HEK293 (cell line): ENCODE data around the gene ACIN1.

Experiments
- CTCF ChIA-PET: fragments of 350-600 bp; formaldehyde crosslinking; extraction: SDS; loops from one replicate; lab custom pipeline; 2021; ENCODE audit warnings: antibody characterized with exemption; lab: Yijun Ruan, JAX
- POLR2A ChIA-PET: fragments of 300-600 bp; formaldehyde crosslinking; extraction: SDS; loops from one replicate; lab custom pipeline; 2020; ENCODE audit warnings: antibody characterized with exemption, inconsistent platforms; lab: Yijun Ruan, JAX
- H3K27ac ChIP-seq: fragments of 200-500 bp; sonication (Bioruptor generic); 2 replicates; pipeline ENCODE4 v1.5.1; 2014; ENCODE audit warnings: low read depth, low read length, control low read depth, inconsistent platforms; ENCODE audit errors: extremely low read depth
- H3K36me3 ChIP-seq, 2 experiments: fragments of 200-500 bp in 1 of 2; sonication (Bioruptor generic) in 1 of 2; 1 replicate in 1 of 2; 2 replicates in 1 of 2; pipeline ENCODE4 v1.5.1; 2014 to 2017; ENCODE audit warnings: inconsistent platforms in 2 of 2, low read length in 2 of 2; ENCODE audit not compliant: control insufficient read depth in 2 of 2, insufficient read depth in 1 of 2
- H3K4me1 ChIP-seq: fragments of 200-500 bp; sonication (Bioruptor generic); 2 replicates; pipeline ENCODE4 v1.5.1; 2014; ENCODE audit warnings: mild to moderate bottlenecking, low read length, inconsistent platforms; ENCODE audit not compliant: control insufficient read depth, insufficient read depth
- H3K4me3 ChIP-seq: 2 replicates; pipeline ENCODE4 v1.5.1; 2011; ENCODE audit warnings: low read depth, mild to moderate bottlenecking, control low read depth, low read length, moderate library complexity
- H3K9me3 ChIP-seq: fragments of 200-500 bp; sonication (Bioruptor generic); 2 replicates; pipeline ENCODE4 v1.5.1; 2014; ENCODE audit warnings: low read depth, low read length, inconsistent platforms; ENCODE audit not compliant: control insufficient read depth, insufficient read depth
- HOXD13 ChIP-seq: sonication (generic); formaldehyde crosslinking; IDR thresholded peaks from 2 replicates; pipeline ENCODE4 v1.8.0; 2022; ENCODE audit warnings: missing genetic modification reagents, borderline replicate concordance
- REPIN1 ChIP-seq: fragments of 450-650 bp; formaldehyde crosslinking; IDR thresholded peaks from 2 replicates; pipeline ENCODE4 v1.5.1; 2017; ENCODE audit warnings: missing biosample characterization, missing genetic modification characterization, low read depth
- ZEB2 ChIP-seq: fragments of 450-650 bp; formaldehyde crosslinking; IDR thresholded peaks from 2 replicates; pipeline ENCODE4 v1.5.1; 2016; ENCODE audit warnings: missing biosample characterization, missing genetic modification characterization
- ZFP37 ChIP-seq: fragments of 450-650 bp; formaldehyde crosslinking; IDR thresholded peaks from 2 replicates; pipeline ENCODE4 v1.5.1; 2016; ENCODE audit warnings: missing biosample characterization, missing genetic modification characterization
- ZFP69B ChIP-seq: fragments of 450-650 bp; formaldehyde crosslinking; IDR thresholded peaks from 2 replicates; pipeline ENCODE4 v1.5.1; 2016; ENCODE audit warnings: missing biosample characterization, missing genetic modification characterization
- ZIC2 ChIP-seq: fragments of 450-650 bp; formaldehyde crosslinking; IDR thresholded peaks from 2 replicates; pipeline ENCODE4 v1.5.1; 2016; ENCODE audit warnings: missing biosample characterization, missing genetic modification characterization
- ZNF146 ChIP-seq: fragments of 450-650 bp; formaldehyde crosslinking; IDR thresholded peaks from 2 replicates; pipeline ENCODE4 v1.5.1; 2016; ENCODE audit warnings: missing biosample characterization, missing genetic modification characterization
- ZNF2 ChIP-seq: fragments of 450-650 bp; formaldehyde crosslinking; IDR thresholded peaks from 2 replicates; pipeline ENCODE4 v1.5.1; 2016; ENCODE audit warnings: missing biosample characterization, missing genetic modification characterization
- ZNF600 ChIP-seq: fragments of 450-650 bp; formaldehyde crosslinking; IDR thresholded peaks from 2 replicates; pipeline ENCODE4 v1.5.1; 2016; ENCODE audit warnings: missing biosample characterization, missing genetic modification characterization
- ZNF626 ChIP-seq: fragments of 450-650 bp; sonication (Bioruptor Pico); formaldehyde crosslinking; IDR thresholded peaks from 2 replicates; pipeline ENCODE4 v1.5.1; 2018; ENCODE audit warnings: missing biosample characterization, missing genetic modification characterization, inconsistent platforms
- ZNF658 ChIP-seq: fragments of 450-650 bp; formaldehyde crosslinking; IDR thresholded peaks from 2 replicates; pipeline ENCODE4; 2016; ENCODE audit warnings: missing biosample characterization, missing genetic modification characterization
- ZNF777 ChIP-seq: fragments of 450-650 bp; formaldehyde crosslinking; IDR thresholded peaks from 2 replicates; pipeline ENCODE4 v1.5.1; 2017; ENCODE audit warnings: missing biosample characterization, missing genetic modification characterization, borderline replicate concordance
- ZNF785 ChIP-seq: fragments of 450-650 bp; formaldehyde crosslinking; IDR thresholded peaks from 2 replicates; pipeline ENCODE4 v1.5.1; 2016; ENCODE audit warnings: missing biosample characterization, missing genetic modification characterization
- ZSCAN23 ChIP-seq: fragments of 450-650 bp; formaldehyde crosslinking; IDR thresholded peaks from 2 replicates; pipeline ENCODE4 v1.5.1; 2016; ENCODE audit warnings: missing biosample characterization, missing genetic modification characterization
- TF ChIP-seq, protein P1 (sequence below): fragments of 450-650 bp; formaldehyde crosslinking; IDR thresholded peaks from 2 replicates; pipeline ENCODE4 v1.5.1; 2017; ENCODE audit warnings: missing biosample characterization, mild to moderate bottlenecking, missing genetic modification characterization, moderate library complexity
- TF ChIP-seq, protein P2 (sequence below): fragments of 450-650 bp; formaldehyde crosslinking; IDR thresholded peaks from 2 replicates; pipeline ENCODE4 v1.5.1; 2016; ENCODE audit warnings: missing biosample characterization, missing genetic modification characterization

The ACIN1 gene

DNA sequence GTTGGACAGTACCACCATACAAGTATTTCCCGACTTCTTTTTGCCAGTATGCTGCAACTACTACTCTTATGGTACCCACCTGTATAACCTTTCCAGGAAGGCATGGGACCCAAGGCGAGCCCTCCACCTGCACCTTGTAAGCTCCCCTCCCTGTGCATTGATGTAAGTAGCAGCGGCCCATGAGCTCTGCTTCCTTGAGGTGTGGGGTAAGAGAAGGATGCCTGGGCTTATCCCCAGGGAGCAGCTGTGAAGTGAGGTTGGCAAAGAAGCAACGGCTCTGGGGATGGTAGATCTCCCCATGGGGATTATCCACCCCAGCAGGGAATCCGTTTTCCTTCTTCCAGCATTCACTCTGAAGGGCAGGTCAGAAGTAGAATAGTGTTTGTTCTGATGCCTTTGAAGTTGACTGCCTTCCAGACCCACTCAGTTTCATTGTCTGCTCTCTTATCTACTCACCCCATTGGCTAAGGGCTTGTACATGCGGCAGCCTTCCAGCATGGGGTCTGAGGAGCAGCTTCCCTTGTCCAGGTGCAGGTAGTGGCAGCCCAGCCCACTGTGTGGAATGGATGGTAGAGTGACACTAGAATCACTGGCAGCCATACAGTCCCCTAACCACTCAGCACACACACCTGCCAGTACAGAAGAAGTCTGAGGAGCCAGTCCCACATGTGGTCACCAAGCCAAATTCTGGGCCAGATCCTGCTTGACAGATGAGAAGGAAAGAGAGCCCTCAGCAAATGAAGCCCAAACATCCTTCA is 6.5 kb upstream of the ACIN1 start:
- POLR2A ChIA-PET: no interaction called here
- Histone ChIP-seq H3K4me1 (peaks cover 7% of the 10 kb centered on the region), H3K9me3 (no peaks in the 10 kb centered on the region), H3K36me3 (peaks cover 8 to 26% of the 10 kb centered on the region in 2 experiments), H3K27ac (no peak overlapping the region), H3K4me3 (no peak overlapping the region)
- no peak for TF ChIP-seq ZNF785 (tag by site-specific recombination)
- TF ChIP-seq ZNF600 (tag by site-specific recombination): no peak
- peak; percentile 31; the same call in 1 of the 2 replicates for TF ChIP-seq ZIC2 (tag by site-specific recombination)
- peak; percentile 23; the same call in 1 of the 2 replicates for TF ChIP-seq ZEB2 (tag by site-specific recombination)
- TF ChIP-seq ZSCAN23 (tag by site-specific recombination): no peak
- CTCF ChIA-PET: interaction anchor here (1.0 to 2.2 kb wide), 4 partner anchors 11 to 115 kb away, joined by 3 to 10 read pairs (median 5); no protein-coding TSS in a partner anchor

DNA sequence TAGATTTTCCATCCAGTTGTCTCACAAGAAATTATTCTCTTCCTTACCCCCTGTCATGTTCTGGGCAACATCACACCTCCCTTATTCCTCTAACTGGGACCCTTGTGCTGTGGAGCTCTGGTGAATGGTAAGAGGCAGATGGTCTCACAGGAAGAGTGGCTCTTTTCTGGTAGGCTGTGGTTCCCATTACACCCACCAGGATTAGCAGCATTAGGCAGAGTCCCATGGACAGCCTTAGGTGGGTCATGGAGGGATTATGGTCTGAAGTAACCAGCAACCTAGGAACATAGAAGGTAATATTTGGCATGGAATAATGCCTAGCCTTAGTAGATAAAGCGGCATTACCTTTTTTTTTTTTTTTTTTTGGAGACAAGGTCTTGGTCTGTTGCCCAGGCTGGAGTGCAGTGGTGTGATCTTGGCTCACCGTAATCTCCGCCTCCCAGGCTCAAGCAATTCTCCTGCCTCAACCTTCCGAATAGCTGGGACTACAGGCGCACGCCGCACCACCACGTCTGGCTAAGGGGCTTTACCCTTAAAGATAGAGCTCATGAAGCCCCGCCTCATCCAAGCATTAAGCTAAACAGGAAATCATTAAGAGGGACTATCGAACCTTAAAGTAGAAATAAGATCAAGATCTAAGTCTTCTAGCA is 4.4 kb upstream of the ACIN1 start:
- H3K36me3 ChIP-seq: peaks cover 8 to 26% of the 10 kb centered on the region in 2 experiments
- no peaks in the 10 kb centered on the region for H3K9me3 ChIP-seq
- ChIA-PET CTCF (interaction anchor here (0.7 to 2.2 kb wide), 5 partner anchors 13 to 93 kb away, joined by 3 to 10 read pairs (median 5); no protein-coding TSS in a partner anchor), POLR2A (interaction anchor here (0.7 kb wide), 1 partner anchor 724 kb away, joined by 5 read pairs; no protein-coding TSS in a partner anchor)
- no peak overlapping the region for H3K4me3 ChIP-seq
- H3K4me1 ChIP-seq: peaks cover 3% of the 10 kb centered on the region
- no peak overlapping the region for H3K27ac ChIP-seq
- TF ChIP-seq ZNF777 (no peak), ZFP69B (tag by site-specific recombination) (no peak), ZFP37 (tag by site-specific recombination) (no peak), ZNF2 (tag by site-specific recombination) (no peak), ZNF626 (no peak), ZNF658 (tag by site-specific recombination) (no peak), REPIN1 (tag by site-specific recombination) (no peak)
- TF ChIP-seq, protein P1, sequence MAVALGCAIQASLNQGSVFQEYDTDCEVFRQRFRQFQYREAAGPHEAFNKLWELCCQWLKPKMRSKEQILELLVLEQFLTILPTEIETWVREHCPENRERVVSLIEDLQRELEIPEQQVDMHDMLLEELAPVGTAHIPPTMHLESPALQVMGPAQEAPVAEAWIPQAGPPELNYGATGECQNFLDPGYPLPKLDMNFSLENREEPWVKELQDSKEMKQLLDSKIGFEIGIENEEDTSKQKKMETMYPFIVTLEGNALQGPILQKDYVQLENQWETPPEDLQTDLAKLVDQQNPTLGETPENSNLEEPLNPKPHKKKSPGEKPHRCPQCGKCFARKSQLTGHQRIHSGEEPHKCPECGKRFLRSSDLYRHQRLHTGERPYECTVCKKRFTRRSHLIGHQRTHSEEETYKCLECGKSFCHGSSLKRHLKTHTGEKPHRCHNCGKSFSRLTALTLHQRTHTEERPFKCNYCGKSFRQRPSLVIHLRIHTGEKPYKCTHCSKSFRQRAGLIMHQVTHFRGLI (tag by site-specific recombination): no peak

DNA sequence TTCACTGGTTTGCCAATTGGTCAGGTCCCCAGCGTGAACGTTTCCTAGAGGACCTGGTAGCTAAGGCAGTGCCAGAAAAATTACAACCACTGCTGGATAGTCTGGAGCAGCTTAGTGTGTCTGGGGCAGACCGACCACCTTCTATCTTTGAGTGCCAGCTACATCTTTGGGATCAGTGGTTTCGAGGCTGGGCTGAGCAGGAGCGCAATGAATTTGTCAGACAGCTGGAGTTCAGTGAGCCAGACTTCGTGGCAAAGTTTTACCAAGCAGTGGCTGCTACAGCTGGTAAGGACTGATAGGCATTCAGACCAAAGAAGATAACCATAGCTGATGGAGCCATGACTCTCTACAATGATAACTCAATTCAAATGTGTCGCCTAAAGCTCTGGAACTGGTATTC is 2.9 kb upstream of the ACIN1 start:
- POLR2A ChIA-PET: no interaction called here
- no peak overlapping the region for H3K4me3 ChIP-seq
- no peaks in the 10 kb centered on the region for H3K9me3 ChIP-seq
- peaks cover 8 to 33% of the 10 kb centered on the region in 2 experiments for H3K36me3 ChIP-seq
- H3K4me1 ChIP-seq: peaks cover 10% of the 10 kb centered on the region; the same call in 1 of the 2 replicates
- no peak overlapping the region for H3K27ac ChIP-seq
- TF ChIP-seq, protein P2, sequence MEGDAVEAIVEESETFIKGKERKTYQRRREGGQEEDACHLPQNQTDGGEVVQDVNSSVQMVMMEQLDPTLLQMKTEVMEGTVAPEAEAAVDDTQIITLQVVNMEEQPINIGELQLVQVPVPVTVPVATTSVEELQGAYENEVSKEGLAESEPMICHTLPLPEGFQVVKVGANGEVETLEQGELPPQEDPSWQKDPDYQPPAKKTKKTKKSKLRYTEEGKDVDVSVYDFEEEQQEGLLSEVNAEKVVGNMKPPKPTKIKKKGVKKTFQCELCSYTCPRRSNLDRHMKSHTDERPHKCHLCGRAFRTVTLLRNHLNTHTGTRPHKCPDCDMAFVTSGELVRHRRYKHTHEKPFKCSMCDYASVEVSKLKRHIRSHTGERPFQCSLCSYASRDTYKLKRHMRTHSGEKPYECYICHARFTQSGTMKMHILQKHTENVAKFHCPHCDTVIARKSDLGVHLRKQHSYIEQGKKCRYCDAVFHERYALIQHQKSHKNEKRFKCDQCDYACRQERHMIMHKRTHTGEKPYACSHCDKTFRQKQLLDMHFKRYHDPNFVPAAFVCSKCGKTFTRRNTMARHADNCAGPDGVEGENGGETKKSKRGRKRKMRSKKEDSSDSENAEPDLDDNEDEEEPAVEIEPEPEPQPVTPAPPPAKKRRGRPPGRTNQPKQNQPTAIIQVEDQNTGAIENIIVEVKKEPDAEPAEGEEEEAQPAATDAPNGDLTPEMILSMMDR (tag by site-specific recombination): no peak
- TF ChIP-seq ZEB2 (tag by site-specific recombination) (no peak), REPIN1 (tag by site-specific recombination) (no peak), ZNF146 (peak; percentile 1; the same call in 1 of the 2 replicates), HOXD13 (no peak)
- TF ChIP-seq, all 188 proteins: peak for 1
- CTCF ChIA-PET: interaction anchor here (0.8 to 2.0 kb wide), 3 partner anchors 29 to 112 kb away, joined by 3 to 6 read pairs (median 5); no protein-coding TSS in a partner anchor
